Effector memory CD4-positive, alpha-beta T cell (primary cell): Measurements from ENCODE around the gene NACAD.
A peak's percentile ranks its signal among the peaks of the same experiment; 100 is the strongest.

Experiments used
- DNase-seq, 3 donors: peaks; one replicate each; pipeline ENCODE4 v3.0.0-alpha.2; 2020
- H3K27ac ChIP-seq: 2 replicates; pipeline ENCODE4 v1.7.0; 2013; ENCODE audit warnings: mild to moderate bottlenecking, low read length, moderate library complexity; ENCODE audit not compliant: insufficient read depth, poor library complexity, severe bottlenecking
- H3K27me3 ChIP-seq: replicated peaks from 2 replicates; pipeline ENCODE4 v1.7.0; 2013; ENCODE audit warnings: mild to moderate bottlenecking, low read length; ENCODE audit not compliant: insufficient read depth, control insufficient read depth, poor library complexity, severe bottlenecking
- H3K36me3 ChIP-seq: 2 replicates; pipeline ENCODE4 v1.7.0; 2013; ENCODE audit warnings: mild to moderate bottlenecking, low read length, moderate library complexity; ENCODE audit not compliant: control insufficient read depth, insufficient read depth
- H3K4me1 ChIP-seq: 2 replicates; pipeline ENCODE4 v1.7.0; 2013; ENCODE audit warnings: low read length, mild to moderate bottlenecking; ENCODE audit not compliant: control insufficient read depth, insufficient read depth, poor library complexity, severe bottlenecking
- H3K4me3 ChIP-seq: 2 replicates; pipeline ENCODE4 v1.7.0; 2013; ENCODE audit warnings: low read length, low read depth, mild to moderate bottlenecking; ENCODE audit not compliant: insufficient read depth, poor library complexity, severe bottlenecking
- H3K9me3 ChIP-seq: 2 replicates; pipeline ENCODE4 v1.7.0; 2013; ENCODE audit warnings: mild to moderate bottlenecking, low read length, moderate library complexity; ENCODE audit not compliant: control insufficient read depth

Gene NACAD

DNA sequence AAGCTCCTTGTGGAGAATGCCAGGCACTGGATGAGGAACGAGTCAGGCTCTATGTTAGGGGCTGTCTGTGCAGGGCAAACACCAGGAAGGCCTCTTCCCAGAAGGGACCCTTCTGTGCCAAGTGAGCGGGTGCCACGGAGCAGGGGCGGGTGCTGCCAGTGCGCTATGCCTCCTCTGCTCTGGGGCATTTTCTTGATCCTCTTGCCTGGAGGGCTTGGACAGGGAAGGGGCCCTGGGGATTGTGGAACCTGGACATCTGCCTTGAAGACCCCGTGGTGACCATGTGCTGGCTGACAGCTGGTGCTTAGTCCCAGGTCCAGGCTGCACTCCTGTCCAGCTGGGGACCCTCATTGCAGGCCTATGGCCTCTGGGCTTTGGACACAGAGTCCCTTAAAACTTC, 38.2 kb upstream of the NACAD start:
- no peaks in the 10 kb centered on the region for H3K9me3 ChIP-seq
- H3K27ac ChIP-seq = no peak overlapping the region
- DNase-seq = no peak
- no peaks in the 10 kb centered on the region for H3K27me3 ChIP-seq
- H3K36me3 ChIP-seq = no peaks in the 10 kb centered on the region
- H3K4me1 ChIP-seq = peaks cover 17% of the 10 kb centered on the region
- H3K4me3 ChIP-seq = no peak overlapping the region

DNA sequence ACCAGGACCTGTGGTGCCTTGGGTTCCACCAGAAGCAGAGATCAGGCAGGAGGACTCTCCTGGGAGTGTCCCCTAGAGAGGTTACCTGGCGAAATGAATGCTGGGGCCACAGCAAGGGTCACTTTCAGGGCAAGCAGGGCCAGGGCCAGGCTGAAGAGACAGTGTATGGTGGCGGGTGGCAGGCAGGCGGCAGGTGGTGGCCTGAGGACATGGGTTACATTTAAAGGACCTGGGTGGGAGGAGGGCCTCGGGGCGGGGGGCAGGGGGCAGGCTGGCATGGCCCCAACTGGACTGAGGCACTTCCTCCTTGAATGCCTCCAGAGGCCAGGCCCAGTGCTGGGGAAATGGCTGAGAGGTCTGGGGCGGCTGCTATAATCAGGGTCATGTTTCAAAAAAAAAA, 37.4 kb upstream of the NACAD start:
- Histone ChIP-seq H3K36me3 (no peaks in the 10 kb centered on the region), H3K27me3 (no peaks in the 10 kb centered on the region), H3K27ac (no peak overlapping the region), H3K4me1 (peaks cover 20% of the 10 kb centered on the region), H3K4me3 (no peak overlapping the region), H3K9me3 (no peaks in the 10 kb centered on the region)
- DNase-seq = no peak

GRCh38 chr7:45125193-45125904, 36.6 kb upstream of the NACAD start:
- Histone ChIP-seq H3K4me3 (no peak overlapping the region), H3K27ac (no peak overlapping the region), H3K4me1 (peaks cover 20% of the 10 kb centered on the region), H3K27me3 (no peaks in the 10 kb centered on the region), H3K9me3 (no peaks in the 10 kb centered on the region), H3K36me3 (no peaks in the 10 kb centered on the region)
- DNase-seq = no peak

- Histone ChIP-seq H3K4me1 (peaks cover 20% of the 10 kb centered on the region), H3K27ac (no peak overlapping the region)
- no peak for DNase-seq
Observed at GRCh38 chr7:45123913-45124710, 35.3 kb upstream of the NACAD start.

GRCh38 chr7:45122975-45123860, 34.4 kb upstream of the NACAD start:
- Histone ChIP-seq H3K36me3 (no peaks in the 10 kb centered on the region), H3K27me3 (no peaks in the 10 kb centered on the region), H3K4me3 (peak overlapping the region; percentile 23), H3K27ac (no peak overlapping the region), H3K4me1 (peaks cover 20% of the 10 kb centered on the region), H3K9me3 (no peaks in the 10 kb centered on the region)
- DNase-seq = no peak

More at GRCh38 chr7:45123913-45124710, 35.3 kb upstream of the NACAD start:
- no peaks in the 10 kb centered on the region for H3K9me3 ChIP-seq
- H3K4me3 ChIP-seq = no peak overlapping the region
- no peaks in the 10 kb centered on the region for H3K36me3 ChIP-seq
- no peaks in the 10 kb centered on the region for H3K27me3 ChIP-seq

- Histone ChIP-seq H3K4me1 (peaks cover 20% of the 10 kb centered on the region), H3K27ac (no peak overlapping the region), H3K9me3 (no peaks in the 10 kb centered on the region), H3K36me3 (no peaks in the 10 kb centered on the region), H3K27me3 (no peaks in the 10 kb centered on the region), H3K4me3 (no peak overlapping the region)
- DNase-seq = no peak
Observed at GRCh38 chr7:45119550-45119949, 30.8 kb upstream of the NACAD start.

DNA sequence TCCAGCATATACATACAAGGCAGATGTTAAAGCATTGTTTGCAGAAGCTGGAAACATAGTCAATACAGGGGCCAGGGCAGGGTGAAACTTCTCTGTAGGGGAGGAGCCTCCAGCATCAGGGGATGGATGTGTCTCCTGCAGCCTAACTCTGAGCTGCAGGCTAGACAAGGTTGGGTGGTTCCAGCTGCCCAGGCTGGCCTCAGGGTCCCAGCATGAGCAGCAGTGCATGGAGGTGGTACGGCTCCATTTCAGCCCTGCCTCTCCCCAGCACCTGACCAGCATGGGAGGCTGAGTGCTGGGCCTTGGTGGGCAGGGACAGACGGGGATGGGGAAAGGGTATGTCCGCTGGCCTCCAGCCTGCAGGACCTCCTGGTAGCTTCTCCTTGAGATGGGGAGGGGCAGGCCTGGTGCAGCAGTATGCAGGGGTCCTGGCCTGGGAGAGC, 30.1 kb upstream of the NACAD start:
- peaks cover 20% of the 10 kb centered on the region for H3K4me1 ChIP-seq
- no peak overlapping the region for H3K4me3 ChIP-seq
- no peak for DNase-seq
- H3K36me3 ChIP-seq = no peaks in the 10 kb centered on the region
- no peaks in the 10 kb centered on the region for H3K27me3 ChIP-seq
- no peaks in the 10 kb centered on the region for H3K9me3 ChIP-seq
- H3K27ac ChIP-seq = no peak overlapping the region

DNA sequence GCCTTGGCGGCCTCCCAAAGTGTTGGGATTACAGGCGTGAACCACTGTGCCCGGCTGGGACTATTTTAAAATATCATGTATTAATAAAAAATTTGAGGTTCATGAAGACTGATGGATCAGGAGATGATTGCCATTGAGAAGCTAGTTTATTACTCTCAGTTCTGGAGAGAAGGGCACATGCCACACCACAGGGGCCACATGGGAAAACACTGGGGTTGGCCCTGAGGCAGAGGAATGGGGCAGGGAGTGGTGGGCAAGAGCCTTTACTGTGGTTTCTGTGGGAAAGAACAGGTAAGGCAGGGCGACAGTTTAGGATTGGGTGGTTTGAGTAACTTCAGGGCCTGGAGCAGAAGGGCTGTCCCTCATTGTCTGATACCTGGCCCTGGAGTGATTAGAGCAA, 29.5 kb upstream of the NACAD start:
- H3K9me3 ChIP-seq = no peaks in the 10 kb centered on the region
- DNase-seq = no peak
- H3K4me1 ChIP-seq = peaks cover 14% of the 10 kb centered on the region
- no peaks in the 10 kb centered on the region for H3K36me3 ChIP-seq
- H3K4me3 ChIP-seq = no peak overlapping the region
- H3K27me3 ChIP-seq = no peaks in the 10 kb centered on the region
- no peak overlapping the region for H3K27ac ChIP-seq

- H3K27me3 ChIP-seq = no peaks in the 10 kb centered on the region
- H3K4me3 ChIP-seq = no peak overlapping the region
- H3K4me1 ChIP-seq = peaks cover 7% of the 10 kb centered on the region
- no peak overlapping the region for H3K27ac ChIP-seq
- no peaks in the 10 kb centered on the region for H3K9me3 ChIP-seq
- no peaks in the 10 kb centered on the region for H3K36me3 ChIP-seq
- no peak for DNase-seq
Observed at GRCh38 chr7:45117582-45117981, 28.8 kb upstream of the NACAD start.
